Thyroid gland (tissue), 4 donors: ENCODE results near the gene POT1.
A peak's percentile ranks its signal among the peaks of the same experiment; 100 is the strongest.

Source experiments
- POLR2A ChIP-seq, 2 donors: fragments of 450-650 bp; IDR thresholded peaks; one replicate each; pipeline ENCODE4 v1.6.1; 2017; ENCODE audit warnings: antibody characterized with exemption in 2 of 2, mild to moderate bottlenecking in 2 of 2, moderate library complexity in 1 of 2
- TF ChIP-seq, protein P1 (sequence below), 6 experiments: fragments of 200-600 bp in 3 of 6; fragments of 450-650 bp in 3 of 6; sonication (generic) in 3 of 6; IDR thresholded peaks; one replicate each; pipeline ENCODE4 v1.5.1; 2016 to 2019; ENCODE audit warnings: antibody characterized with exemption in 6 of 6, mild to moderate bottlenecking in 2 of 6, inconsistent platforms in 1 of 6, moderate library complexity in 1 of 6

DNA sequence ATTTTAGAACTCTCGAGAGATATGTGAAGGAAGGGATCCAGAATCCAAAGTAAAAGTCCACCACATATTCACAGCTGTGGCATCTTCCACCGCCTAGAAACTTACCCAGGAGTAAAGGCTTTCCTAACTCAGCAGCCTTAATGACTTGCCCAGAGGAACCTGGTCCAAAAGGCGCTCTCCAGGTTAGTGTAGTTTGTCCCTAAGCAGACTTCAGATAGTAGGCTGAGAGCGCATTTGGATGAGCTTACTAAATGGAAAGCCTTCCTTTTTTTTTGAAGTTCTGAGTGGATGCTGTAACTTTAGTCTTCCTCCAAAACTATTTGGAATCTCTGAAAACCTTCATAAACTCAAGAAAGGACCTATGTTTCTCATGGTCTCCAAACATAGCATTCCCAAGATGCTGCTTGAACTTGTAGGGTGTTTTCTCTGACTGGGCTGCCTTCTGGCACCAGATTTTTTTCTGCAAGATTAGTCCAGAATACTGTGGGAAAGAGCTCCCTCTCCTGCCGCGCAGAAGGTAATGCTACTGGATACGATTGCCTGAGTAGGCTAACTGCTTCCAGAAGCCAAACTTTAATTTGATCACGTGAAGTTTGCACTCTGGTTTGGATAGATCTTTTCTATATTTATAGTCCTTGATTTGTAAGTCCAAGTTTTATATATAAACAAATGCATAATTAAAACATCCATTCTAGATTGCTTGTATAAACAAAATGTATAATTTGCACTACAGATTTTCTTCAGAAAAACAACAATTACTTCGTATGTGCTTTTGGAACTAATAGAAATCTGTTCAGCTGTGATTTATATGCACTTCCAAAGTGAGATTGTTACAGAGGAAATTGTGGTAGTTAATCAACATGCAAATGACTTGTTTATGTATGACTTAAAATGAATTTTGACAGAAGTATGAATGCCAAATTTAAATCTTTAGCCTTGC lies 144.5 kb downstream of the POT1 start:
- TF ChIP-seq POLR2A (IDR thresholded peaks at IDR 0.05), result no peak
- TF ChIP-seq, protein P1, sequence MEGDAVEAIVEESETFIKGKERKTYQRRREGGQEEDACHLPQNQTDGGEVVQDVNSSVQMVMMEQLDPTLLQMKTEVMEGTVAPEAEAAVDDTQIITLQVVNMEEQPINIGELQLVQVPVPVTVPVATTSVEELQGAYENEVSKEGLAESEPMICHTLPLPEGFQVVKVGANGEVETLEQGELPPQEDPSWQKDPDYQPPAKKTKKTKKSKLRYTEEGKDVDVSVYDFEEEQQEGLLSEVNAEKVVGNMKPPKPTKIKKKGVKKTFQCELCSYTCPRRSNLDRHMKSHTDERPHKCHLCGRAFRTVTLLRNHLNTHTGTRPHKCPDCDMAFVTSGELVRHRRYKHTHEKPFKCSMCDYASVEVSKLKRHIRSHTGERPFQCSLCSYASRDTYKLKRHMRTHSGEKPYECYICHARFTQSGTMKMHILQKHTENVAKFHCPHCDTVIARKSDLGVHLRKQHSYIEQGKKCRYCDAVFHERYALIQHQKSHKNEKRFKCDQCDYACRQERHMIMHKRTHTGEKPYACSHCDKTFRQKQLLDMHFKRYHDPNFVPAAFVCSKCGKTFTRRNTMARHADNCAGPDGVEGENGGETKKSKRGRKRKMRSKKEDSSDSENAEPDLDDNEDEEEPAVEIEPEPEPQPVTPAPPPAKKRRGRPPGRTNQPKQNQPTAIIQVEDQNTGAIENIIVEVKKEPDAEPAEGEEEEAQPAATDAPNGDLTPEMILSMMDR (IDR thresholded peaks at IDR 0.05), result peak in 4 of 6 experiments; percentile 36 to 85 (median 79)
